Skin of body (tissue), 1 donor: ENCODE results near the gene SORL1-AS1.
"Not testable (repeated sequence)": the region's sequence is repeated elsewhere in the genome, so short reads cannot be mapped to it uniquely, and the experiment has no call there.

Experiments
- DNase-seq: peaks from one replicate; lab custom pipeline; 2025; lab: John Stamatoyannopoulos, UW

The SORL1-AS1 gene

GRCh38 chr11:121452609-121453150 is at the start of gene SORL1-AS1:
TSS of gene SORL1-AS1 (minus strand) at chr11:121452967.
- no peak for DNase-seq

GRCh38 chr11:121500717-121501116 is 48.0 kb upstream of the SORL1-AS1 start:
- no peak for DNase-seq

GRCh38 chr11:121500275-121500674 is 47.5 kb upstream of the SORL1-AS1 start:
- DNase-seq, result no peak

GRCh38 chr11:121499405-121499804 is 46.6 kb upstream of the SORL1-AS1 start:
- no peak for DNase-seq

DNA sequence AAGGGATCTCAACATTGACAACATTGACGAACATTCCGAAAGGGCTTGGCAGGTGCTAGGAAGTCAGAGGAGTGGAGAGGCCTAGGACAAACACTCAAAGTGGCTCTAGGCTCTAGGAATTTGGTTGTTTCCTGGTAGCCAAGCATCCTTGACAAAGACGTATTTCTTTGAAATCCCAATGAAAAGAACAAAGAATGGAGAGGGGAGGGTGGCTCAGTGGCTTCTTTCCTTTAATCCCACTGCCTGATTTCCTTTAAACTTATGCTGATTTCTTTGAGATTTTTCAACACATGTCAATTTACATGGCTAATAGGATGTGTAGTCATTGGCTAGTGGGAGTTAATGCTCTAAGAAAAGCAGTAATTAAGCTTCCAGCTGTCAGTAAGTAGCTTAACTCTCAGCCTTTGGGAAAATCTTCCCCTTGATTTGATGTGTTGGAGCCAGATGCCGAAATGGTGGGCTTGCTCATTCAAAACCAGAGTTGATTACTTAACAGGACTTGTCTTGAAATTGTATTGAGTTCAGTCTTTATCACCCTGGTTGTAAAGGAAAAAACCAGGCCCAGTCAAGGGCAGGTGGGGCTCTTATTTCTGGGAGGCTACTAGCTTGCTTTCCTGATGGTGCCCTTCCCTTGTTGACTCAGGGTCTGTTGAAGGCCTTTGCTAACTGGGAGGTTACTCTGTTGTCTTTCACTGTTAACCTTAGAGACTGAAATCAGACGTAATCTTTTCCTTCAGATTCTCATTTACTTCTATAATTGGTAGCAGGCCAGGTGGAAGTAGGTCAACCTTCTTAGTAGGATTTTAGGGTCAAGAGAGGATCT is 44.6 kb upstream of the SORL1-AS1 start:
- DNase-seq, result no peak

DNA sequence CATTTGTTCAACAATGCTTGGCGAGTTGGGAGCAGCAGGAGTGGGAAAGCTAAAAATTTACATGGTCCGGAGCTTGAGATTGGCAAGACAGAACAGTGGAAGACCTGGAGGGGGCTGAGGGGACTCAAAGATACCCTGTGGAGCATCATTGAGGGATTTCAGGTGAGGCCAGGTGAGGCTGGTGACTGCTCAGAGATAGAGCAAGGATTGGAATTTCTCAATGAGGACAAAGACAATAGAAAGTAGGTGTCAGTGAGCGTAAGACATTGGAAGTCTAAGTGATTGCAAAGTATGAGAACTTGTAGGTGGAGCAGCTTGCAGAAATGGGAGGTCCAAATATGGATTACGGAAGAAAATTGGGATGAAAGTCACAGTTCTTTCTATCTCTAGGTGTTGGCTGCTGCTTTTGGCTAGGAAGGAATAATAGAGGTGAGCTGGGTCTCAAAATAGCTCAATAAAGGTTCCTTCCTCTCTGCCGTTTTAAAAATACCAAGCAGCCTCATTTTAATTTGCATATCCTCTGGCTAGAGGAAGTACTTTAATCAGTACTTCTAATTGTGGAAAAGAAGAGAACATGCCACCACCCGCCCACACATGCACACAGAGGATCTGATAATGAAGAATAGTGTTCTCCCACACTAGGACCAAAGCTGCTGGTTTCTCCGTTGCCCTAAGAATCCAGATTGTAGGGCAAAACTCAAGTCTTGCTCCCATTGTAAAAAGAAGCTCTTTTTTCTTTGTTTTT is 41.8 kb upstream of the SORL1-AS1 start:
- no peak for DNase-seq

GRCh38 chr11:121489823-121490222 is 37.1 kb upstream of the SORL1-AS1 start:
- no peak for DNase-seq

GRCh38 chr11:121488641-121489040 is 35.9 kb upstream of the SORL1-AS1 start:
- no peak for DNase-seq

- DNase-seq, result no peak
These were observed 35.4 kb upstream of the SORL1-AS1 start for GRCh38 chr11:121488170-121488569.

DNA sequence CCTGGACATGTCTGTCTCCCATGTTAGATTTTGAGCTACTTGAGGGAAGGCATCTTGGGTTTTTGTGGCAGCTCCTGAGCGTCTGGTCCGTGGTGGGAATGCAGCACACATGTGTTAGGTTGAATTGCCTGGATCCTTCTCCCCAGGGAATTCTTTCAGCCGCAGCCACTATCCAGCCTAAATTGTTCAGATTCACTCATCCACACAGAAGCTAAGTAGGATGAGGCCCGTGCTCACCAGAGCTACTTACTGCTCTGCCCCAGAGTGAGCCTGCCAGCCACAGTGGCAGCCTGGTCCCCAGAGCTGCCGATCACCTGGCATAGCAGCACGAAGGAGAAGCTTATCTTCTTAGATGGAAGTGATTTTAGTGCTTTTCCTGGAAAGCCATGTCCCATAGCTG is 34.4 kb upstream of the SORL1-AS1 start:
- no peak for DNase-seq

- no peak for DNase-seq
These were observed 33.3 kb upstream of the SORL1-AS1 start for GRCh38 chr11:121486054-121486453.

DNA sequence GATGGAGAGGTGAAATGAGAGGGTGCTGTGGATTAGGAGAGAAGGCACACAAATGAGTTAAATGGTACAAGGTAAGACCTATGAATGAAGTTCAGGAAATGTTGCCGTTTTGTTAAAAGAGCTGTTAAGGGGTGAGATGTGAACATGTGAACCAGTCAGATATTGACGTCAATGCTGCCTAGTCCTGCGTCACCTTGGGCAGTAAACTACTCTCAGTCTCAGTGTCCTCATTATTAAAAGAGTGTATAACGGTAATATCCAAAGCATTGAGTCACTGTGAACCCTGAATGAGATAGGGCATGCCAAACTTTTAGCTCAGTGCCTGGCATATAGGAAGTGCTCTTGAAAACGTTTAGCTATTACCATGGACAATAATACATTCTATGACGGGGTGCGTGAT is 32.4 kb upstream of the SORL1-AS1 start:
- DNase-seq, result no peak

- DNase-seq, result no peak
These were observed 31.2 kb upstream of the SORL1-AS1 start for GRCh38 chr11:121483805-121484480.

GRCh38 chr11:121482231-121483129 is 29.7 kb upstream of the SORL1-AS1 start:
- DNase-seq, result no peak

DNA sequence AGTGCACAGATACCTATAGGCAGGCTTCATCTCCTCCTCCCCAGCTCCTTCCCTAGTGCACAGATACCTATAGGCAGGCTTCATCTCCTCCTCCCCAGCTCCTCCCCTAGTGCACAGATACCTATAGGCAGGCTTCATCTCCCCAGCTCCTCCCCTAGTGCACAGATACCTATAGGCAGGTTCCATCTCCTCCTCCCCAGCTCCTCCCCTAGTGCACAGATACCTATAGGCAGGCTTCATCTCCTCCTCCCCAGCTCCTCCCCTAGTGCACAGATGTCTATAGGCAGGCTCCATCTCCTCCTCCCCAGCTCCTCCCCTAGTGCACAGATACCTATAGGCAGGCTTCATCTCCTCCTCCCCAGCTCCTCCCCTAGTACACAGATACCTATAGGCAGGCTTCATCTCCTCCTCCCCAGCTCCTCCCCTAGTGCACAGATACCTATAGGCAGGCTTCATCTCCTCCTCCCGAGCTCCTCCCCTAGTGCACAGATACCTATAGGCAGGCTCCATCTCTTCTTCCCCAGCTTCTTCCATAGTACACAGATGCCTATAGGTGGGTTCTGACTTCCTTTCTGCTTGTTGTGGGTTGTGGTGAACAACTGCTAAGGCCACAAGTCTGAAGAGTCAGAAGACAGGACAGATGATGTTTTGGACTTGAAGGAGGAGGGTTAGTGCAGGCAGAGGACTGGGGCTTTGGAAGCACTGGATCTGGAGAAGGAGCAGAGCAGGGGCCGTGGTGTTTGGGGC is 28.9 kb upstream of the SORL1-AS1 start:
- DNase-seq, result not testable (repeated sequence)

- no peak for DNase-seq
These were observed 27.0 kb upstream of the SORL1-AS1 start for GRCh38 chr11:121479698-121480238.

GRCh38 chr11:121478895-121479697 is 26.3 kb upstream of the SORL1-AS1 start:
- DNase-seq, result no peak

- no peak for DNase-seq
These were observed 25.6 kb upstream of the SORL1-AS1 start for GRCh38 chr11:121478226-121478894.
